GM21381 (cell line): ENCODE measurements around the gene RNF220.

Source experiments
- ATAC-seq: cut with Tn5 transposase; IDR thresholded peaks from one replicate; pipeline ENCODE4 v1.9.1; 2021; ENCODE audit warnings: mild to moderate bottlenecking, moderate library complexity; ENCODE audit not compliant: unreplicated experiment

The RNF220 gene

GRCh38 chr1:44405031-44405797 is at the start of gene RNF220:
TSS of gene RNF220 (plus strand) at chr1:44405255.
- ATAC-seq = no peak

GRCh38 chr1:44355582-44356305 is 49.3 kb upstream of the RNF220 start:
- ATAC-seq = no peak

GRCh38 chr1:44357710-44358109 is 47.3 kb upstream of the RNF220 start:
- ATAC-seq = no peak

- ATAC-seq = no peak
These were observed 45.7 kb upstream of the RNF220 start for GRCh38 chr1:44359234-44359935.

GRCh38 chr1:44361478-44361877 is 43.6 kb upstream of the RNF220 start:
- no peak for ATAC-seq

GRCh38 chr1:44366371-44366975 is 38.6 kb upstream of the RNF220 start:
- ATAC-seq = no peak

GRCh38 chr1:44367944-44368343 is 37.1 kb upstream of the RNF220 start:
- ATAC-seq = no peak

GRCh38 chr1:44368471-44369151 is 36.4 kb upstream of the RNF220 start:
- ATAC-seq = no peak

GRCh38 chr1:44371206-44371605 is 33.8 kb upstream of the RNF220 start:
- no peak for ATAC-seq

GRCh38 chr1:44375547-44375946 is 29.5 kb upstream of the RNF220 start:
- no peak for ATAC-seq

- no peak for ATAC-seq
These were observed 26.9 kb upstream of the RNF220 start for GRCh38 chr1:44377925-44378784.

GRCh38 chr1:44380666-44381177 is 24.3 kb upstream of the RNF220 start:
- ATAC-seq = no peak

GRCh38 chr1:44388551-44388950 is 16.5 kb upstream of the RNF220 start:
- ATAC-seq = no peak

- no peak for ATAC-seq
These were observed 15.6 kb upstream of the RNF220 start for GRCh38 chr1:44389437-44389836.

- no peak for ATAC-seq
These were observed 14.8 kb upstream of the RNF220 start for GRCh38 chr1:44390277-44390676.

GRCh38 chr1:44401256-44402228 is 3.5 kb upstream of the RNF220 start:
- ATAC-seq = no peak

GRCh38 chr1:44405798-44406736 is 1.0 kb downstream of the RNF220 start:
- no peak for ATAC-seq
